Breast epithelium (tissue), 3 donors: ENCODE data around the gene GPC6.

Experiments
- CTCF ChIP-seq, 3 donors: fragments of 450-650 bp; IDR thresholded peaks; one replicate each; pipeline ENCODE4 v1.5.1; 2016 to 2017; ENCODE audit warnings: antibody characterized with exemption in 3 of 3, mild to moderate bottlenecking in 3 of 3, moderate library complexity in 3 of 3
- POLR2AphosphoS5 ChIP-seq, 3 donors: sonication (generic); formaldehyde crosslinking; IDR thresholded peaks; one replicate each; pipeline ENCODE4 v1.6.1; 2017; ENCODE audit warnings: antibody characterized with exemption in 3 of 3

GRCh38 chr13:93249364-93250306 lies 23.0 kb downstream of the GPC6 start:
- TF ChIP-seq CTCF (IDR thresholded peaks at IDR 0.05) (no peak), POLR2AphosphoS5 (IDR thresholded peaks at IDR 0.05) (no peak)
